MCF 10A (cell line): Measurements from ENCODE around the gene DGLUCY. TPM values are rescaled to one million over a fixed set of nuclear protein-coding genes. Genes with fewer than 3 reads are reported as not detected.

Experiments used
- BruUV-seq: library from RNA; stranded (reverse); fragments of 400-500 nt; replicated peaks from 2 replicates; lab custom pipeline; 2021; lab: Mats Ljungman, UMichigan
- CTCF ChIA-PET: fragments of 300-600 bp; sonication (Branson Sonifier 250); formaldehyde crosslinking; extraction: SDS; loops from one replicate; lab custom pipeline; 2021; ENCODE audit warnings: antibody characterized with exemption, inconsistent platforms; lab: Yijun Ruan, JAX
- POLR2A ChIA-PET: fragments of 300-600, 350-650 bp; sonication (Branson Sonifier 250); formaldehyde crosslinking; extraction: SDS; loops from one replicate; lab custom pipeline; 2020; ENCODE audit warnings: antibody characterized with exemption, inconsistent platforms; lab: Yijun Ruan, JAX
- DNase-seq: peaks from one replicate; pipeline ENCODE4 v3.0.0-alpha.2; 2018; ENCODE audit not compliant: unreplicated experiment
- H3K27ac Mint-ChIP-seq: one replicate; pipeline ENCODE4 v1.8.0; 2022; ENCODE audit warnings: mild to moderate bottlenecking, low read depth, mixed read lengths; ENCODE audit not compliant: unreplicated experiment
- H3K27me3 Mint-ChIP-seq: one replicate; pipeline ENCODE4 v1.8.0; 2022; ENCODE audit warnings: mixed read lengths; ENCODE audit not compliant: insufficient read depth, unreplicated experiment
- H3K36me3 Mint-ChIP-seq: one replicate; pipeline ENCODE4 v1.8.0; 2022; ENCODE audit warnings: mild to moderate bottlenecking, moderate library complexity, mixed read lengths; ENCODE audit not compliant: insufficient read depth, unreplicated experiment
- H3K4me1 Mint-ChIP-seq: one replicate; pipeline ENCODE4 v1.8.0; 2022; ENCODE audit warnings: mixed read lengths; ENCODE audit not compliant: insufficient read depth, unreplicated experiment
- H3K4me3 Mint-ChIP-seq: one replicate; pipeline ENCODE4 v1.8.0; 2022; ENCODE audit warnings: mild to moderate bottlenecking, moderate library complexity, mixed read lengths; ENCODE audit not compliant: unreplicated experiment
- H3K9me3 Mint-ChIP-seq: one replicate; pipeline ENCODE4 v1.8.0; 2022; ENCODE audit warnings: mixed read lengths; ENCODE audit not compliant: unreplicated experiment
- intact Hi-C: fragments of 100-400 bp; cut with micrococcal nuclease; formaldehyde crosslinking; loops from 2 replicates; pipeline ENCODE4 v1.14.1; 2022
- total RNA-seq: library from RNA; stranded (reverse); gene quantifications from 2 replicates; pipeline ENCODE4 v1.2.3, GENCODE V29; 2022
- TF ChIP-seq, protein P1 (sequence below): fragments of 200-600 bp; IDR thresholded peaks from one replicate; pipeline ENCODE4 v1.8.0; 2022; ENCODE audit warnings: antibody characterized with exemption, mild to moderate bottlenecking; ENCODE audit not compliant: unreplicated experiment

DGLUCY gene
- total RNA-seq, 1 experiment from 2014 or later: 11.7 TPM

DNA sequence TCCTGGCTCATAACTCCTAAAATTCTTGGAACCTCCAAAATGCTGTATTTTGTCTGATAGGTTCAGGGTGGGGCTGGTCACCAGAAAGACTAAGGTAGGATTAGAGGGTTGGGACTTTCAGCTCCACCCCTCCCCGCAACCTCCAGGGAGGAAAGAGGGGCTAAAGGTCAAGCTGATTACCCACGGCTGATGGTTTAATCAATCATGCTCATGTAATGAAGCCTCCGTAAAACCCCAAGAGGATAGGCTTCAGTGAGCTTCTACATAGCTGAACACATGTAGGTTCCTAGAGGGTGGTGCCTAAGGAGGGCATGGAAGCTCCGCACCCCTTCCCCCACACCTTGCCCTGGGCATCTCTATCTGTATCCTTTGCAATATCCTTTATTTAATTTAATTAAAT, 60.0 kb downstream of the DGLUCY start:
- no peak overlapping the region for H3K27ac Mint-ChIP-seq
- H3K4me3 Mint-ChIP-seq: no peak overlapping the region

DNA sequence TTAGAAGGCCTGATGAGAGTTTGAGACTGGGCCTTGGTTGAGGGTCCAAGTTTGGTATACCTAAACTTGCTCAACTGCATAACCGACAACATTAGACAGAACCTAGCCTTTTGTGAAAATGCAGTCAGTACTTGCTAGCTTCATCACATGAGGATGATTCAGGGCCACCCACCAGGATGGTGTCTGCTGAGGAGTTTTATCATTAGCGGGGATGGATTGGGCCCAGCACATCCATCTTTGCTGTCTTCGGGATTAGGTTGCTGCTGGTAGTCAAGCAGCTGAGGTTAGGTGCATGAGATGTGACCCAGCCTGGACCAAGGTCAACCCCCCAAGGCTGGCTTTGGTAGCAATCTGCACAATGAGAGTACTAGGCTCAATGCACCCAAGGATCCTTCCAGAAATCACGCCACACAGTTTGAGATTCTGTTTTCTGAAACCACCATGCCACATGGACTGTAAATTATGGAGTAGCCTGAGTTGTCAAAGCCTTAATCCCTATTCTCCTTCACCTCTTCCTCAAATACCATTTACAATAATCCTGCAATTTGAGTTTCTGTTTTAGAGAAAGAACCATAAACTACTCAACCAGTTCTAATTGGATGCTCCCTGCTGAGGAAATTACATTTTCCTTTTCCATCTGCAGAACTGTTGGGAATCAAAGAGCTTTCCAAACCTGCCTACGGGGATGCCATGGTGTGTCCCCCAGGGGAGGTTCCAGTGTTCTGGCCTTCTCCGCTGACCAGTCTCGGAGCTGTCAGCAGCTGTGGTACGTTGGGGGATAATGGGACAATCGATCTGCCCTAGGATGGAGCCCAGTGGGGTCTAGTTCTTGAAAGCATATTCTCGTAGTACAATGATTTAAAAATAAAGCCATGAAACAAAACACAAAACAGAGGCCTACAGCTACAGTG, 61.7 kb downstream of the DGLUCY start:
- peaks cover 32% of the 10 kb centered on the region for H3K36me3 Mint-ChIP-seq
- TF ChIP-seq, protein P1, sequence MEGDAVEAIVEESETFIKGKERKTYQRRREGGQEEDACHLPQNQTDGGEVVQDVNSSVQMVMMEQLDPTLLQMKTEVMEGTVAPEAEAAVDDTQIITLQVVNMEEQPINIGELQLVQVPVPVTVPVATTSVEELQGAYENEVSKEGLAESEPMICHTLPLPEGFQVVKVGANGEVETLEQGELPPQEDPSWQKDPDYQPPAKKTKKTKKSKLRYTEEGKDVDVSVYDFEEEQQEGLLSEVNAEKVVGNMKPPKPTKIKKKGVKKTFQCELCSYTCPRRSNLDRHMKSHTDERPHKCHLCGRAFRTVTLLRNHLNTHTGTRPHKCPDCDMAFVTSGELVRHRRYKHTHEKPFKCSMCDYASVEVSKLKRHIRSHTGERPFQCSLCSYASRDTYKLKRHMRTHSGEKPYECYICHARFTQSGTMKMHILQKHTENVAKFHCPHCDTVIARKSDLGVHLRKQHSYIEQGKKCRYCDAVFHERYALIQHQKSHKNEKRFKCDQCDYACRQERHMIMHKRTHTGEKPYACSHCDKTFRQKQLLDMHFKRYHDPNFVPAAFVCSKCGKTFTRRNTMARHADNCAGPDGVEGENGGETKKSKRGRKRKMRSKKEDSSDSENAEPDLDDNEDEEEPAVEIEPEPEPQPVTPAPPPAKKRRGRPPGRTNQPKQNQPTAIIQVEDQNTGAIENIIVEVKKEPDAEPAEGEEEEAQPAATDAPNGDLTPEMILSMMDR: no peak
- BruUV-seq: no TSS peak
- H3K4me3 Mint-ChIP-seq: no peak overlapping the region
- no peaks in the 10 kb centered on the region for H3K27me3 Mint-ChIP-seq
- no peaks in the 10 kb centered on the region for H3K9me3 Mint-ChIP-seq
- intact Hi-C loops: loop anchor here (2.0 kb wide), 1 partner anchor 243 kb away; no protein-coding TSS in a partner anchor
- CTCF ChIA-PET: interaction anchor here (0.6 to 16.3 kb wide), 20 partner anchors 8 to 479 kb away, joined by 3 to 264 read pairs (median 4); no protein-coding TSS in a partner anchor
- no peaks in the 10 kb centered on the region for H3K4me1 Mint-ChIP-seq
- no peak for DNase-seq
- POLR2A ChIA-PET: interaction anchor here (0.6 to 1.3 kb wide), 2 partner anchors 11 to 89 kb away, joined by 3 read pairs; no protein-coding TSS in a partner anchor
- no peak overlapping the region for H3K27ac Mint-ChIP-seq

More for the DNA sequence above, 60.0 kb downstream of the DGLUCY start:
- Mint-ChIP-seq H3K4me1 (no peaks in the 10 kb centered on the region), H3K27me3 (no peaks in the 10 kb centered on the region), H3K9me3 (no peaks in the 10 kb centered on the region), H3K36me3 (peaks cover 34% of the 10 kb centered on the region)
- TF ChIP-seq, protein P1: no peak
- intact Hi-C loops: loop anchor here (1.0 kb wide), 3 partner anchors 36 to 271 kb away; partner anchors contain the start of gene RPS6KA5
- POLR2A ChIA-PET: interaction anchor here (0.7 to 2.4 kb wide), 3 partner anchors 16 to 336 kb away, joined by 3 to 12 read pairs (median 3); partner anchors contain the start of gene PPP4R3A
- DNase-seq: no peak
- no TSS peak for BruUV-seq
- CTCF ChIA-PET: interaction anchor here (0.6 to 16.3 kb wide), 37 partner anchors 9 to 1159 kb away, joined by 3 to 264 read pairs (median 5); partner anchors contain the start of gene RPS6KA5

DNA sequence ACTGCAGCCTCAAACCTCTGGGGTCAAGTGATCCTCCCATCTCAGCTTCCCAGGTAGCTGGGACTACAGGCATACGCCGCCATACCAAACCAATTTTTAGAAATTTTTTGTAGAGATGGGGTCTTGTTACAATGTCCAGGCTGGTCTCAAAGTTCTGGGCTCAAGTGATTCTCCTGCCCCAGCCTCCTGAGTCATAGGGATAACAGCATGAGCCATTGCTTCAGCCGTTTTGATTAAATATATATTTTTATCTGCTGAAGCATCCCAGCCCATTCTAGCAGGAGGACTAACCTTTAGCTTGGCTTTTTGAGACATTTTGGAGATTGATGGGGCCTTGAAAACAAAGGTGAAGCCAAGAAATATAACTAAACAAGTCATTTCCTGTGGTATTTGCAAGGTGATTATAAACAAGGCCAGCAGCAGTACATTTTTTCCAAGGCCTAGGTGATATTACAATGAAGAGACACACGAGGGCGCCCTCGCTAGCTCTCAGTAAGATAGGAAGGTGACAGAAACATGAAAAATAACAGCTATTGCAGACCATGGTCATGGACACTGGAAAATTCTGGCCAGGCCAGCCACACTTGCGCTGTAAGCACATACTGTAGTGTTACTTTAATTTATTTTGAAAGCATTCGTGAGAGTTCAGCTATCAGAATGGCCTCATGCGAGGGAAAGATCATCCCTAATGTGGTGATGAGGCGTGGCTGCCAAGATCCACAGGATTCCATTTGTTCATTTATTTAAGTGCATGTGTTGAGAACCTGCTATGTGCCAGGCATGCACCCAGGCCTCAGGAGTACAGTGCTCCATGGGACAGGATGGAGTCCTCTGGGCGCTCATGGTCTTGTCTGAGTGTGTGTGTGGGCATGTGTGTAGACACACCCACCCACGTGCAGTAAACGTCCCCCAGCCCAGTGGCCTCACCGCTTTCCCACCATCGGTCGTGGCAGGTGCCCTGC, 63.5 kb downstream of the DGLUCY start:
- Mint-ChIP-seq H3K9me3 (no peaks in the 10 kb centered on the region), H3K36me3 (peaks cover 31% of the 10 kb centered on the region), H3K27ac (no peak overlapping the region), H3K27me3 (no peaks in the 10 kb centered on the region), H3K4me1 (no peaks in the 10 kb centered on the region), H3K4me3 (no peak overlapping the region)
- intact Hi-C loops: loop anchor here (1.0 to 2.0 kb wide), 2 partner anchors 109 to 241 kb away; no protein-coding TSS in a partner anchor
- peak; percentile 80 for DNase-seq
- ChIA-PET CTCF (interaction anchor here (0.5 to 16.3 kb wide), 53 partner anchors 8 to 433 kb away, joined by 3 to 264 read pairs (median 3); partner anchors contain the start of gene CCDC88C), POLR2A (interaction anchor here (0.9 to 1.4 kb wide), 7 partner anchors 13 to 275 kb away, joined by 3 to 8 read pairs (median 3); partner anchors contain the start of gene CCDC88C)
- TF ChIP-seq, protein P1: peak; percentile 86
- no TSS peak for BruUV-seq
